Effector memory CD4-positive, alpha-beta T cell (primary cell): ENCODE data around the gene RARB.

Source experiments
- DNase-seq, 3 donors: peaks; one replicate each; pipeline ENCODE4 v3.0.0-alpha.2; 2020
- H3K27ac ChIP-seq: 2 replicates; pipeline ENCODE4 v1.7.0; 2013; ENCODE audit warnings: mild to moderate bottlenecking, low read length, moderate library complexity; ENCODE audit not compliant: insufficient read depth, poor library complexity, severe bottlenecking
- H3K27me3 ChIP-seq: replicated peaks from 2 replicates; pipeline ENCODE4 v1.7.0; 2013; ENCODE audit warnings: mild to moderate bottlenecking, low read length; ENCODE audit not compliant: insufficient read depth, control insufficient read depth, poor library complexity, severe bottlenecking
- H3K36me3 ChIP-seq: 2 replicates; pipeline ENCODE4 v1.7.0; 2013; ENCODE audit warnings: mild to moderate bottlenecking, low read length, moderate library complexity; ENCODE audit not compliant: control insufficient read depth, insufficient read depth
- H3K4me1 ChIP-seq: 2 replicates; pipeline ENCODE4 v1.7.0; 2013; ENCODE audit warnings: low read length, mild to moderate bottlenecking; ENCODE audit not compliant: control insufficient read depth, insufficient read depth, poor library complexity, severe bottlenecking
- H3K4me3 ChIP-seq: 2 replicates; pipeline ENCODE4 v1.7.0; 2013; ENCODE audit warnings: low read length, low read depth, mild to moderate bottlenecking; ENCODE audit not compliant: insufficient read depth, poor library complexity, severe bottlenecking
- H3K9me3 ChIP-seq: 2 replicates; pipeline ENCODE4 v1.7.0; 2013; ENCODE audit warnings: mild to moderate bottlenecking, low read length, moderate library complexity; ENCODE audit not compliant: control insufficient read depth

The RARB gene

DNA sequence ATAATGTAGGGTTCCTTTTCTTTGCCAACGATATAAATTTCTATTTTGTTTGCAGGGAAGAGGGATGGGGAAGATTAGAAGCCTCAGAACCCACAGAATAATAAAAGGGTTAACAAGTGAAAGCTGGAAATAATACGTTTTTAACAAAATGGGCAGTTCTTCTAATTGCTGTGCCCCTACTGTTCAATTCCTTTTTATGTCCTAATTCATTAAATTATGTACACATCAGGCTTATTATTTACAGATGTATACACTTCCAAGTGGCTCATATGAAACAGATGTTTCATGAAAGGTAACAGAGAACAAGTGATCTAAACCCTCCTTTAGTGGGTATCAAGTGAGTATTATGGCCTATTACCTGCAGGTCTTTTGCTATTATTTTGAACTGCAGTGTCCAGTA, 16.2 kb downstream of the RARB start:
- Histone ChIP-seq H3K4me3 (no peak overlapping the region), H3K4me1 (no peaks in the 10 kb centered on the region), H3K27ac (no peak overlapping the region), H3K9me3 (no peaks in the 10 kb centered on the region), H3K36me3 (no peaks in the 10 kb centered on the region), H3K27me3 (no peaks in the 10 kb centered on the region)
- no peak for DNase-seq

DNA sequence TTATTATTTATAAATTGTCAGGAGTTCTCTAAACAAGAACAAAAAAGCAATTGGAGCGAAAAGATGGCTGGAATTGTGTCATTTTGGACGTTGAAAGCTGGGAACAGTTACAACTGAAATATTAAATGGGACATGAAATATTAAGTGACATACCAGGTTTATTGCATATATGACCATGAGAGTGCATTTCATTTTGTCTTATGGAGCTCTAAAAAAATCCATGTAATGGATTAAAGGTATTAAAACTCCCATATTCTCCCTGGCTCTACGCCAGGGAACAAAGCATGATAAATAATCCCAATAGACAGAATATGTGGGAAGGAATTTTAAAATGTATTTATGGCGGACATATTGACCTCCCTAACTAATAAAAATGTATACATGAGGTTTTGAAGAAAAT, 17.7 kb downstream of the RARB start:
- no peak for DNase-seq
- Histone ChIP-seq H3K4me3 (no peak overlapping the region), H3K36me3 (no peaks in the 10 kb centered on the region), H3K27me3 (no peaks in the 10 kb centered on the region), H3K9me3 (no peaks in the 10 kb centered on the region), H3K27ac (no peak overlapping the region), H3K4me1 (no peaks in the 10 kb centered on the region)

DNA sequence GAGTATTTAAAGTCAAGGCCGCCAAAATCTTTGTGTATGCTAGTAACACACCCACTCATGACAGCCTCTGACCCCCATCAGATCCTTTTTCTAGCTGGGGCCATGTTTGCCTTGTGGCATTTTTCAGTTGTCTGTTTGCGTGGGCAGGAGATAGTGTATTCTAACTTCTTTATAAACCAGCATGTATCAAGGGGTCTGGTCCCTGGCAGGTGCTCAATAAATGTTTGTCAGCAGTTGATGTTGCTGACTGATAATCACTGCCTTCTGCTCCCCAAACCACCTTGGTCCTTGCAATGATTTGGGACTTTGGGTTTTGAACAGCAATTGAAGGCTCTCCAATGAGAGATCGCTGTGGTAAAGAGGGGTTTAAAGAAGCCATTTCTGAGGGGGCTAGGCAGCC, 19.2 kb downstream of the RARB start:
- no peaks in the 10 kb centered on the region for H3K9me3 ChIP-seq
- no peaks in the 10 kb centered on the region for H3K4me1 ChIP-seq
- DNase-seq = no peak
- H3K27ac ChIP-seq = no peak overlapping the region
- H3K36me3 ChIP-seq = no peaks in the 10 kb centered on the region
- H3K4me3 ChIP-seq = no peak overlapping the region
- no peaks in the 10 kb centered on the region for H3K27me3 ChIP-seq

DNA sequence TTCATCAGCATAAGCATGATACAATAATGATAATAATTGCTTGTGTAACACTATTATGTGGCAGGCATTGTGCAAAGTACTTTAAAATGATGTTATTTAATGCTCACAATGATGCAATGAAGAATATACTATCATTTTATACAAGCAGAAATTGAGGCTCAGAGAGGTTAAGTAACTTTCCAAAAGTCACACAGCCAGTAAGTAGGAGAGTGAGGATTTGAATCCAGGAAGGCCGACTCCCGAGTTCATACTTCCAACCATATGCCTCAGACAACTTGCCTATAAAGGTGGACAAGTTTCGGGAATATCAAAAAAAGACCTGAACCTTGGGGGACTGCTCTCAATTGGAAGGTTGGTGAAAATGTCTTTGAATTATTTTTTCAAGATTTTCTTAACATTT, 19.9 kb downstream of the RARB start:
- Histone ChIP-seq H3K27ac (no peak overlapping the region), H3K4me3 (no peak overlapping the region)

DNA sequence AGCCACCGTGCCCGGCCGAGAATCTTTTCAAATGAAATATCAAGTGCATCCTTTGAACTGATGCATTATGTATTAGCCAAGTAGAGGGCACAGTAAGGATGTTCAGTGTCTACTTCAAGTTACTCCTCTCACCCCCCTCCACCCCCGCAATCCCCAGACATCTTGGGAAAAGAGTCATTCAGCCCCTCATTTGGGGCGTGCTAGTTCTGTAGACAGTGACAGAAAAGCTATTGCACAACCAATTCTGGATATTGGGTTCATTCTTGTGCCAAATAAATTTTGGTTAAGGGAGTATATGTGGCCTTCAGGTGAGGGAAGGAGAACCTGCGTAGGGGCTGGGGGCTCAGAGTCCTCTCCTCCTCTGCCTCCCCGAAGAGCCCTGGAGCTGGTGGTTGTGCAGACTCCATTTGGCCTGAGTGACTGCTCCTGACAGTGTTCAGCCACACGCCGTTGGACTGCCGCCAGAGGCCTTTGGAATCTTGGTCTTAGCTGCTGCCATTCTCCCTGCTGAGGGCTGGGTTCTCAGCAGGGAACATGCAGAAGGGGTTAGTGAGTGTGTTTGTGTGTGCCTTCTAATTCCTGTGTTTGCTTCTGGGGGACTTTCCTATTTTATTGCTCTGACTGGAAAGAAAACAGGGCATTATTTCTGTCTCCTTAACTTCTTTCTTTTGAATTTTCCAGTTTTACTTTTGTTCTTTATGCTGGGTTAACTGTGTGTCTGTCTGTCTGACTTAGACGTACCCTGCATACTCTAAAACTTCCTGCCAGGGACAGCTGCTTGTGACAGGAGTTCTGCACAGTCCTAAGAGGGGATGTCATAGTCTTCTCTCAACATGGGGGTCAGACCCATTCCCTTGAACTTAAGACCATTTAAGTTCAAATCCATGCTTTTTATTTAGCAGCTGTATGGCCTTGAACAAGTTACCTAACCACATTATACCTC, 21.0 kb downstream of the RARB start:
- no peak for DNase-seq
- Histone ChIP-seq H3K4me1 (no peaks in the 10 kb centered on the region), H3K36me3 (no peaks in the 10 kb centered on the region)

More for the DNA sequence above, 19.9 kb downstream of the RARB start:
- DNase-seq = no peak
- H3K9me3 ChIP-seq = no peaks in the 10 kb centered on the region
- H3K4me1 ChIP-seq = no peaks in the 10 kb centered on the region
- no peaks in the 10 kb centered on the region for H3K36me3 ChIP-seq
- no peaks in the 10 kb centered on the region for H3K27me3 ChIP-seq

GRCh38 chr3:25449857-25450256, 21.8 kb downstream of the RARB start:
- H3K27me3 ChIP-seq = no peaks in the 10 kb centered on the region

More for the DNA sequence above, 21.0 kb downstream of the RARB start:
- Histone ChIP-seq H3K4me3 (no peak overlapping the region), H3K27ac (no peak overlapping the region), H3K27me3 (no peaks in the 10 kb centered on the region), H3K9me3 (no peaks in the 10 kb centered on the region)

DNA sequence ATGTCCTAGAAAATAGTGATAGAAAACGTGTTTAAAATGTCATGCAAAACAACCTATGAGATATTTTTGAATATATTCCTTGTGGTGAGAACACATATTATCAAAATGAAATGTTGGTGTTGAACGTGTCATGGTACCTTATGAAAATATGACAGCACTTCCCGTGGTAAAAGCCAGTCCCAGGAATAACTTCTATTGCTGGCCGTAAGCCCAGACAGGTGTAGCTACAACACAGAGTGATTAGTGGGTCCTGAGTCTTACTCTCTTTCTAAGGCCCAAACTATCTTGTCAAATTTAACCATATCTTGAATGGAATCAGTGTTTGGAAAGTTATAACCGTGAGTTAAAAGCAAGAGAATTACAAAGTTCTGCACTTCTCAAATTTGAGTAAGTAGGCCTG, 24.1 kb downstream of the RARB start:
- Histone ChIP-seq H3K4me1 (no peaks in the 10 kb centered on the region), H3K27me3 (no peaks in the 10 kb centered on the region), H3K9me3 (no peaks in the 10 kb centered on the region), H3K27ac (no peak overlapping the region), H3K36me3 (no peaks in the 10 kb centered on the region), H3K4me3 (no peak overlapping the region)
- DNase-seq = no peak

More at GRCh38 chr3:25449857-25450256, 21.8 kb downstream of the RARB start:
- Histone ChIP-seq H3K27ac (no peak overlapping the region), H3K36me3 (no peaks in the 10 kb centered on the region), H3K4me1 (no peaks in the 10 kb centered on the region), H3K4me3 (no peak overlapping the region), H3K9me3 (no peaks in the 10 kb centered on the region)
- no peak for DNase-seq

GRCh38 chr3:25452740-25453139, 24.7 kb downstream of the RARB start:
- Histone ChIP-seq H3K9me3 (no peaks in the 10 kb centered on the region), H3K27me3 (no peaks in the 10 kb centered on the region), H3K4me3 (no peak overlapping the region), H3K27ac (no peak overlapping the region), H3K4me1 (no peaks in the 10 kb centered on the region), H3K36me3 (no peaks in the 10 kb centered on the region)
- DNase-seq = no peak

- Histone ChIP-seq H3K27me3 (no peaks in the 10 kb centered on the region), H3K27ac (no peak overlapping the region), H3K36me3 (no peaks in the 10 kb centered on the region), H3K4me3 (no peak overlapping the region), H3K4me1 (no peaks in the 10 kb centered on the region), H3K9me3 (no peaks in the 10 kb centered on the region)
- DNase-seq = no peak
Measured at GRCh38 chr3:25453619-25454004, 25.5 kb downstream of the RARB start.

DNA sequence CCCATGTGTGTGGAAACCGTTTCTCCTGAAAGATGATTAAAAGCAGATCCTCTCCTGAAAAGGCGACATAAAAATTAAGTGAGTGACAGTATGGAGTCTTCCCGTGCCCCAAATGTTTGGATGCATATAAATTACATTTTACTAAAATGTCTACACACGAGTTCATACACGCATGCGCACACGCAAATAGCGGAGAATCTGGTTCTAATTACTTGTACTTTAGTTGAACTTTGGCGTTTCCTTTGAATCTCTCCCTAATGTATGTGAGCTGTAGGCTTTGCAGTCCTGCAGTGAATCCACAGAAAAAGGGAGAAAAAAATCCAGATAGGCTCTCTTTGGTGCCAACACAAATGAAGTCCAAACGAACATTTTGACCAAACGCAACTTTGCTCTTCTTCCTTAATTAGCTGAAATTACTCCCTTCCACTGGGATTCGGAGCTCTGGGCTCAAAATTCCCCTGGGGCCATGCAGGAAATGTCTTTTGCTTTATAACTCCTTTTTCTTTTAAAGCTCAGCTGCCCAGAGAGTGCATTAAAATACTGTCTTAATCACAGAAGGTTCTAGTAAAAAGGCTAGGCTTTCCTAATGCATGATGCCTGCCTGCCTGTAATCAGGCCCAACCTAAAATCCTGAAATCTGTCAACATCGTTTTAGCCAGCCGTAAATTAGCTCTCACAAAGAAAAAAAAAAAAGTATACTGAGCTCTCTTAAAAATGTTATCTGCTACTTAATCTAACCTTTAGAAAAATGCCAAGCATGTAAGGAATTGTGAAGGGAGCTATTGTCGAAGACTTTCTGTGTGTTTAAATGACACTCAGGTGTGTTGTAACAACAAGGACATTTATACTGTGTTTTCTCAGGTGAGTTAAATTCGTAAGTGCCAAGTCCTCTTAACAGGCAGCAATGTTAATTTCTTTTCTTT, 26.2 kb downstream of the RARB start:
- no peak overlapping the region for H3K4me3 ChIP-seq
- no peak for DNase-seq
- no peaks in the 10 kb centered on the region for H3K36me3 ChIP-seq
- no peak overlapping the region for H3K27ac ChIP-seq
- no peaks in the 10 kb centered on the region for H3K4me1 ChIP-seq
- no peaks in the 10 kb centered on the region for H3K9me3 ChIP-seq
- H3K27me3 ChIP-seq = no peaks in the 10 kb centered on the region
